ES-I3 (cell line): ENCODE measurements around the gene GXYLT2.

ENCODE experiments used
- H3K36me3 ChIP-seq: 2 replicates; pipeline ENCODE4 v1.6.1; 2013; ENCODE audit warnings: mild to moderate bottlenecking, low read length, control low read depth, moderate library complexity; ENCODE audit not compliant: insufficient read depth
- H3K4me1 ChIP-seq: 2 replicates; pipeline ENCODE4 v1.6.1; 2013; ENCODE audit warnings: mild to moderate bottlenecking, control low read depth, low read length; ENCODE audit not compliant: insufficient read depth
- H3K9ac ChIP-seq: 2 replicates; pipeline ENCODE4 v1.6.1; 2013; ENCODE audit warnings: low read depth, mild to moderate bottlenecking, low read length, moderate library complexity
- H3K9me3 ChIP-seq: 2 replicates; pipeline ENCODE4 v1.6.1; 2013; ENCODE audit warnings: mild to moderate bottlenecking, low read length, moderate library complexity; ENCODE audit not compliant: control insufficient read depth, insufficient read depth

Gene GXYLT2

GRCh38 chr3:72887705-72888545 is at the start of gene GXYLT2:
Gene GXYLT2 (plus strand): TSS chr3:72888046. CDS start chr3:72888234, 188 bp downstream.
- Histone ChIP-seq H3K9ac (peak within 1 kb of the TSS; percentile 53), H3K9me3 (no peaks in the 10 kb centered on the region), H3K4me1 (0 out of 2 replicates have a peak, but pooled peaks cover 5% of the 10 kb centered on the region), H3K36me3 (no peaks in the 10 kb centered on the region)

GRCh38 chr3:72839057-72839456 is 48.8 kb upstream of the GXYLT2 start:
- no peaks in the 10 kb centered on the region for H3K4me1 ChIP-seq
- no peak overlapping the region for H3K9ac ChIP-seq
- H3K36me3 ChIP-seq: peaks cover 4% of the 10 kb centered on the region; the same call in 1 of the 2 replicates
- no peaks in the 10 kb centered on the region for H3K9me3 ChIP-seq

GRCh38 chr3:72844436-72844993 is 43.3 kb upstream of the GXYLT2 start:
- H3K9me3 ChIP-seq: no peaks in the 10 kb centered on the region
- no peak overlapping the region for H3K9ac ChIP-seq
- H3K36me3 ChIP-seq: peaks cover 4% of the 10 kb centered on the region; the same call in 1 of the 2 replicates
- no peaks in the 10 kb centered on the region for H3K4me1 ChIP-seq

GRCh38 chr3:72846166-72846565 is 41.7 kb upstream of the GXYLT2 start:
- Histone ChIP-seq H3K4me1 (no peaks in the 10 kb centered on the region), H3K9ac (no peak overlapping the region), H3K36me3 (peaks cover 4% of the 10 kb centered on the region; the same call in 1 of the 2 replicates), H3K9me3 (no peaks in the 10 kb centered on the region)

GRCh38 chr3:72847282-72847681 is 40.6 kb upstream of the GXYLT2 start:
- no peaks in the 10 kb centered on the region for H3K4me1 ChIP-seq
- peak overlapping the region; percentile 61; the same call in 1 of the 2 replicates for H3K9ac ChIP-seq
- no peaks in the 10 kb centered on the region for H3K36me3 ChIP-seq
- no peaks in the 10 kb centered on the region for H3K9me3 ChIP-seq

GRCh38 chr3:72847751-72848702 is 39.8 kb upstream of the GXYLT2 start, which contains the start of gene SHQ1:
Gene SHQ1 (minus strand): TSS chr3:72848445. CDS start chr3:72848340, 105 bp downstream.
- Histone ChIP-seq H3K9me3 (no peaks in the 10 kb centered on the region), H3K4me1 (no peaks in the 10 kb centered on the region), H3K9ac (peak within 1 kb of the TSS; percentile 61), H3K36me3 (no peaks in the 10 kb centered on the region)

GRCh38 chr3:72848703-72849081 is 39.2 kb upstream of the GXYLT2 start:
- Histone ChIP-seq H3K9me3 (no peaks in the 10 kb centered on the region), H3K9ac (peak overlapping the region; percentile 61; the same call in 1 of the 2 replicates), H3K4me1 (no peaks in the 10 kb centered on the region), H3K36me3 (no peaks in the 10 kb centered on the region)

- H3K36me3 ChIP-seq: no peaks in the 10 kb centered on the region
- no peaks in the 10 kb centered on the region for H3K4me1 ChIP-seq
- H3K9me3 ChIP-seq: no peaks in the 10 kb centered on the region
- no peak overlapping the region for H3K9ac ChIP-seq
Observed at GRCh38 chr3:72855001-72855400, 32.8 kb upstream of the GXYLT2 start.

- Histone ChIP-seq H3K9ac (no peak overlapping the region), H3K4me1 (no peaks in the 10 kb centered on the region), H3K9me3 (no peaks in the 10 kb centered on the region), H3K36me3 (no peaks in the 10 kb centered on the region)
Observed at GRCh38 chr3:72860053-72860452, 27.8 kb upstream of the GXYLT2 start.

- Histone ChIP-seq H3K4me1 (no peaks in the 10 kb centered on the region), H3K9me3 (no peaks in the 10 kb centered on the region), H3K36me3 (no peaks in the 10 kb centered on the region), H3K9ac (no peak overlapping the region)
Observed at GRCh38 chr3:72860846-72861245, 27.0 kb upstream of the GXYLT2 start.

GRCh38 chr3:72862314-72863090 is 25.3 kb upstream of the GXYLT2 start:
- Histone ChIP-seq H3K36me3 (no peaks in the 10 kb centered on the region), H3K9me3 (no peaks in the 10 kb centered on the region), H3K4me1 (no peaks in the 10 kb centered on the region), H3K9ac (no peak overlapping the region)

- no peak overlapping the region for H3K9ac ChIP-seq
- no peaks in the 10 kb centered on the region for H3K4me1 ChIP-seq
- no peaks in the 10 kb centered on the region for H3K36me3 ChIP-seq
- H3K9me3 ChIP-seq: no peaks in the 10 kb centered on the region
Observed at GRCh38 chr3:72872183-72872582, 15.7 kb upstream of the GXYLT2 start.

- peak overlapping the region; percentile 53 for H3K9ac ChIP-seq
- no peaks in the 10 kb centered on the region for H3K9me3 ChIP-seq
- 0 out of 2 replicates have a peak, but pooled peaks cover 5% of the 10 kb centered on the region for H3K4me1 ChIP-seq
- H3K36me3 ChIP-seq: no peaks in the 10 kb centered on the region
Observed at GRCh38 chr3:72887343-72887704, 522 bp upstream of the GXYLT2 start.
